Measurements from ENCODE around the gene LRMDA.

DNA sequence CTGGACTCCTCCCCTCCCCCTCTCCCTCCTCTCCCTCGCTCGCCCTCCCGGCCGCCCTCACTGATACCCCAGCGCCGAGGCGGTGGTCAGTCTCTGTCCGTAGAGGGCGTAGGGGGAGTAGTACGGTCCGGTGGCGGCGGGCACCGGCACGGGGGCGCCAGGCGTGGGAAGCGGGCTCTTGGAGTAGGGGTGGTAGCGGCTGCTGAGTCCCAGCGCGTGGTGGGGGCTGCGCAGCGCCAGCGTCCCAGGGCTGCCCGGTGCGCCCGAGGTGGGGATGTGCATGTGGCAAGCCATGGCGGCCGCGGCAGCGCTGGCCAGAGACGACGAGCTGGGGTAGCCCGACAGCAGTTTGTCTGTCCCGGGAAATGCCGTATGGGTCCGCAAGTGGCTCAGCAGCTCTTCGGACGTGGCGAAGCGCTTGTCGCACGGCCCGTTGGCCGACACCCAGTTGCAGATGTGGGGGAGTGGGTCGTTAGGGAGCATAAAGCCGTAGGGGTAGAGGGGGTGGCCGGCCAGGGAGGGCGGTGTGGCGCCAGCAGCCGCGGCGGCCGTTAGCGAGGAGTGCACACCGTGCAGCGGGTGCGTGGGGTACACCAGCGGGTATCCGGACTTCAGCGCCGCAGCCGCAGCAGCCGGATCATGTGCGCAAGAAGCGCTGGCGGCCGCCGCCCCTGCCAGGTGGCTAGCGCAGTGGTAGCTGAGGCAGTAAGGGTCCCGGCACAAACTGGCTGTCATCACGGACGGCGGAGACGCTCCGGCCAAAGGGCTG is 32.5 kb upstream of the LRMDA start:
- TF ChIP-seq, protein P1, sequence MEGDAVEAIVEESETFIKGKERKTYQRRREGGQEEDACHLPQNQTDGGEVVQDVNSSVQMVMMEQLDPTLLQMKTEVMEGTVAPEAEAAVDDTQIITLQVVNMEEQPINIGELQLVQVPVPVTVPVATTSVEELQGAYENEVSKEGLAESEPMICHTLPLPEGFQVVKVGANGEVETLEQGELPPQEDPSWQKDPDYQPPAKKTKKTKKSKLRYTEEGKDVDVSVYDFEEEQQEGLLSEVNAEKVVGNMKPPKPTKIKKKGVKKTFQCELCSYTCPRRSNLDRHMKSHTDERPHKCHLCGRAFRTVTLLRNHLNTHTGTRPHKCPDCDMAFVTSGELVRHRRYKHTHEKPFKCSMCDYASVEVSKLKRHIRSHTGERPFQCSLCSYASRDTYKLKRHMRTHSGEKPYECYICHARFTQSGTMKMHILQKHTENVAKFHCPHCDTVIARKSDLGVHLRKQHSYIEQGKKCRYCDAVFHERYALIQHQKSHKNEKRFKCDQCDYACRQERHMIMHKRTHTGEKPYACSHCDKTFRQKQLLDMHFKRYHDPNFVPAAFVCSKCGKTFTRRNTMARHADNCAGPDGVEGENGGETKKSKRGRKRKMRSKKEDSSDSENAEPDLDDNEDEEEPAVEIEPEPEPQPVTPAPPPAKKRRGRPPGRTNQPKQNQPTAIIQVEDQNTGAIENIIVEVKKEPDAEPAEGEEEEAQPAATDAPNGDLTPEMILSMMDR (IDR thresholded peaks at IDR 0.05): no peak
- TF ChIP-seq POLR2A (IDR thresholded peaks at IDR 0.05): no peak
